DOHH2 (cell line): ENCODE results near the gene SPOCK2.

Source experiments
- H3F3A ChIP-seq: fragments of 200-600 bp; sonication (generic), shearing (Covaris generic); 2 replicates; pipeline ENCODE4 v1.6.0; 2016; ENCODE audit warnings: antibody characterized with exemption, mild to moderate bottlenecking; ENCODE audit not compliant: control insufficient read depth, insufficient read depth
- H3K27ac ChIP-seq: fragments of 200-600 bp; sonication (generic); 2 replicates; pipeline ENCODE4 v1.5.1; 2014; ENCODE audit warnings: low read depth, mild to moderate bottlenecking, low read length, moderate library complexity
- H3K27me3 ChIP-seq: fragments of 200-600 bp; sonication (generic); 2 replicates; pipeline ENCODE4 v1.6.1; 2014; ENCODE audit warnings: mild to moderate bottlenecking, low read length, mixed read lengths; ENCODE audit not compliant: control insufficient read depth
- H3K36me3 ChIP-seq: fragments of 200-600 bp; sonication (generic); 2 replicates; pipeline ENCODE4 v1.6.1; 2014; ENCODE audit warnings: mild to moderate bottlenecking, low read length, moderate library complexity, mixed read lengths; ENCODE audit not compliant: control insufficient read depth
- H3K4me1 ChIP-seq: fragments of 200-600 bp; sonication (generic); 2 replicates; pipeline ENCODE4 v1.6.1; 2014; ENCODE audit warnings: mild to moderate bottlenecking, low read length, mixed read lengths; ENCODE audit not compliant: control insufficient read depth
- H3K4me2 ChIP-seq: fragments of 200-600 bp; sonication (generic); 2 replicates; pipeline ENCODE4 v1.6.0; 2014; ENCODE audit warnings: mild to moderate bottlenecking, low read length, moderate library complexity
- H3K4me3 ChIP-seq: fragments of 200-600 bp; sonication (generic); 2 replicates; pipeline ENCODE4 v1.5.1; 2014; ENCODE audit warnings: mild to moderate bottlenecking, low read length, mixed read lengths
- H3K79me2 ChIP-seq: fragments of 200-600 bp; sonication (generic); 2 replicates; pipeline ENCODE4 v1.6.1; 2014; ENCODE audit warnings: mild to moderate bottlenecking, low read length, mixed read lengths; ENCODE audit not compliant: control insufficient read depth
- H3K9me2 ChIP-seq: fragments of 200-600 bp; sonication (generic); replicated peaks from 2 replicates; pipeline ENCODE4 v1.6.1; 2014; ENCODE audit warnings: mild to moderate bottlenecking, low read length, mixed read lengths; ENCODE audit not compliant: control insufficient read depth
- H3K9me3 ChIP-seq: fragments of 200-600 bp; sonication (generic); 2 replicates; pipeline ENCODE4 v1.6.1; 2014; ENCODE audit warnings: antibody characterized with exemption, low read length, mixed read lengths; ENCODE audit not compliant: control insufficient read depth, insufficient read depth
- H4K20me1 ChIP-seq: fragments of 200-600 bp; sonication (generic); 2 replicates; pipeline ENCODE4 v1.6.0; 2014; ENCODE audit warnings: low read depth, mild to moderate bottlenecking, antibody characterized with exemption, low read length, moderate library complexity; ENCODE audit not compliant: control insufficient read depth, insufficient read depth
- CTCF ChIP-seq: fragments of 200-600 bp; sonication (generic); IDR thresholded peaks from one replicate; pipeline ENCODE4 v1.5.1; 2014; ENCODE audit warnings: antibody characterized with exemption, mild to moderate bottlenecking, low read depth, low read length; ENCODE audit not compliant: poor library complexity, severe bottlenecking
- EZH2phosphoT487 ChIP-seq: fragments of 200-600 bp; sonication (generic); IDR thresholded peaks from 2 replicates; pipeline ENCODE4 v1.6.1; 2017; ENCODE audit warnings: borderline replicate concordance, mild to moderate bottlenecking, antibody characterized with exemption, low read length, moderate library complexity, mixed read lengths

Gene SPOCK2

GRCh38 chr10:72026278-72027111 lies 61.9 kb downstream of the SPOCK2 start:
- Histone ChIP-seq H3K27me3 (0 out of 2 replicates have a peak, but pooled peaks cover 3% of the 10 kb centered on the region), H3K79me2 (no peaks in the 10 kb centered on the region), H3K4me3 (no peak overlapping the region), H3K9me2 (no peaks in the 10 kb centered on the region), H3K9me3 (no peaks in the 10 kb centered on the region), H3F3A (no peaks in the 10 kb centered on the region), H3K36me3 (no peaks in the 10 kb centered on the region), H4K20me1 (no peaks in the 10 kb centered on the region), H3K27ac (no peak overlapping the region), H3K4me1 (no peaks in the 10 kb centered on the region), H3K4me2 (no peak overlapping the region)
- TF ChIP-seq CTCF (no peak), EZH2phosphoT487 (no peak)

- H3K4me1 ChIP-seq = no peaks in the 10 kb centered on the region
- H3K9me3 ChIP-seq = no peaks in the 10 kb centered on the region
- no peak overlapping the region for H3K27ac ChIP-seq
- no peaks in the 10 kb centered on the region for H3K9me2 ChIP-seq
- no peaks in the 10 kb centered on the region for H3K79me2 ChIP-seq
- no peaks in the 10 kb centered on the region for H4K20me1 ChIP-seq
- H3K36me3 ChIP-seq = no peaks in the 10 kb centered on the region
- peaks cover 5% of the 10 kb centered on the region; the same call in 1 of the 2 replicates for H3K27me3 ChIP-seq
- H3F3A ChIP-seq = no peaks in the 10 kb centered on the region
- no peak overlapping the region for H3K4me3 ChIP-seq
- TF ChIP-seq CTCF = no peak
- no peak for TF ChIP-seq EZH2phosphoT487
- H3K4me2 ChIP-seq = no peak overlapping the region
These were observed 62.5 kb downstream of the SPOCK2 start for GRCh38 chr10:72025832-72026231.

DNA sequence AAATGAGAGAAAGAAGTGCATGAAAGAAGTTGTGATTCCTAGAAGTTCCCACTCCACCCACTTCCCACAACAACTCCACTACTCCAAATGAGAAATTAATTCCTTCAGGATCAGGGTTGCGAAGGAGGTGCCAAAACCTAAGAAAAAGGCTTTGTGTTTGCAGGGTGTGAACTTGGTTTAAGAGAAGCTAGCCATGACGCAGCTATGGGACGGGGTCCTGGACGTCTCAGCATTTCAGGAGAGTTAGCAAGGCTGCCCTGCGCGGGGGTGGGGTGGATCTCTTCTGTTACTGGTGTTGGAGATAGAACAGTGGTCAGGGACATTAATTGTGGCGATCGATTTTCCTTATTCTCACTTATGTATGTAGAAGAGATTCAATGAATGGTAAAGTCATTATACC lies 63.0 kb downstream of the SPOCK2 start:
- Histone ChIP-seq H3K4me2 (no peak overlapping the region), H3K9me2 (no peaks in the 10 kb centered on the region), H3F3A (no peaks in the 10 kb centered on the region), H3K4me3 (no peak overlapping the region), H3K9me3 (no peaks in the 10 kb centered on the region), H4K20me1 (no peaks in the 10 kb centered on the region), H3K27ac (no peak overlapping the region), H3K36me3 (no peaks in the 10 kb centered on the region), H3K79me2 (no peaks in the 10 kb centered on the region), H3K27me3 (peaks cover 5% of the 10 kb centered on the region; the same call in 1 of the 2 replicates), H3K4me1 (no peaks in the 10 kb centered on the region)
- no peak for TF ChIP-seq EZH2phosphoT487
- TF ChIP-seq CTCF = no peak
